NOMO-1 (cell line): ENCODE data around the gene PDE6B.
"Not testable (repeated sequence)": the region's sequence is repeated elsewhere in the genome, so short reads cannot be mapped to it uniquely, and the experiment has no call there.

Source experiments
- DNase-seq, 2 experiments: peaks; one replicate each; lab custom pipeline; 2025; ENCODE audit not compliant: unreplicated experiment in 2 of 2; lab: John Stamatoyannopoulos, UW

PDE6B gene

GRCh38 chr4:624705-625590 is at the start of gene PDE6B:
TSS of gene PDE6B (plus strand) at chr4:625573. CDS start at chr4:625627, 54 bp downstream.
- no peak for DNase-seq

GRCh38 chr4:576245-576821 is 49.0 kb upstream of the PDE6B start, which contains the start of gene TMEM271:
TSS of gene TMEM271 (minus strand) at chr4:576295. CDS start at chr4:576062, 233 bp downstream.
- DNase-seq: no peak

GRCh38 chr4:576991-577498 is 48.3 kb upstream of the PDE6B start:
- no peak for DNase-seq

GRCh38 chr4:577499-578450 is 47.6 kb upstream of the PDE6B start:
- no peak for DNase-seq

- no peak for DNase-seq
These were observed 46.6 kb upstream of the PDE6B start for GRCh38 chr4:578451-579443.

GRCh38 chr4:579543-580175 is 45.7 kb upstream of the PDE6B start:
- DNase-seq: no peak

GRCh38 chr4:581181-581580 is 44.2 kb upstream of the PDE6B start:
- no peak for DNase-seq

GRCh38 chr4:581753-582361 is 43.5 kb upstream of the PDE6B start:
- DNase-seq: no peak

GRCh38 chr4:583820-584219 is 41.6 kb upstream of the PDE6B start:
- DNase-seq: no peak

- DNase-seq: no peak
These were observed 37.6 kb upstream of the PDE6B start for GRCh38 chr4:587671-588350.

GRCh38 chr4:588351-588849 is 37.0 kb upstream of the PDE6B start:
- DNase-seq: no peak

- DNase-seq: no peak
These were observed 36.0 kb upstream of the PDE6B start for GRCh38 chr4:589219-589963.

- DNase-seq: no peak
These were observed 35.0 kb upstream of the PDE6B start for GRCh38 chr4:590313-590841.

GRCh38 chr4:592178-592577 is 33.2 kb upstream of the PDE6B start:
- DNase-seq: not testable (repeated sequence)

- DNase-seq: no peak
These were observed 32.4 kb upstream of the PDE6B start for GRCh38 chr4:592825-593520.

GRCh38 chr4:598925-599324 is 26.4 kb upstream of the PDE6B start:
- DNase-seq: no peak
